Measurements from ENCODE around the gene TIMM13.

GRCh38 chr19:2427429-2428320, at the start of gene TIMM13:
- no peak for TF ChIP-seq CTCF (IDR thresholded peaks at IDR 0.05)
- TF ChIP-seq, protein P1, sequence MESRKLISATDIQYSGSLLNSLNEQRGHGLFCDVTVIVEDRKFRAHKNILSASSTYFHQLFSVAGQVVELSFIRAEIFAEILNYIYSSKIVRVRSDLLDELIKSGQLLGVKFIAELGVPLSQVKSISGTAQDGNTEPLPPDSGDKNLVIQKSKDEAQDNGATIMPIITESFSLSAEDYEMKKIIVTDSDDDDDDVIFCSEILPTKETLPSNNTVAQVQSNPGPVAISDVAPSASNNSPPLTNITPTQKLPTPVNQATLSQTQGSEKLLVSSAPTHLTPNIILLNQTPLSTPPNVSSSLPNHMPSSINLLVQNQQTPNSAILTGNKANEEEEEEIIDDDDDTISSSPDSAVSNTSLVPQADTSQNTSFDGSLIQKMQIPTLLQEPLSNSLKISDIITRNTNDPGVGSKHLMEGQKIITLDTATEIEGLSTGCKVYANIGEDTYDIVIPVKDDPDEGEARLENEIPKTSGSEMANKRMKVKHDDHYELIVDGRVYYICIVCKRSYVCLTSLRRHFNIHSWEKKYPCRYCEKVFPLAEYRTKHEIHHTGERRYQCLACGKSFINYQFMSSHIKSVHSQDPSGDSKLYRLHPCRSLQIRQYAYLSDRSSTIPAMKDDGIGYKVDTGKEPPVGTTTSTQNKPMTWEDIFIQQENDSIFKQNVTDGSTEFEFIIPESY (IDR thresholded peaks at IDR 0.05; ENCODE audit: borderline replicate concordance, low read depth): peak; percentile 49; the same call in 1 of the 2 replicates
- TF ChIP-seq EP300 (IDR thresholded peaks at IDR 0.05; ENCODE audit: borderline replicate concordance in 1 of 2, low read depth in 1 of 2, low read length in 1 of 2): peak in 1 of 2 experiments; percentile 21; a peak in 1 of 4 replicates
- peak; percentile 86 for TF ChIP-seq POLR2AphosphoS5 (IDR thresholded peaks at IDR 0.05; ENCODE audit: low read depth, low read length)
- no peak for TF ChIP-seq FOXJ3 (CRISPR knock-in tag; IDR thresholded peaks at IDR 0.05)
- TF ChIP-seq NRF1 (IDR thresholded peaks at IDR 0.05; ENCODE audit: low read depth, low read length): peak; percentile 94
- TF ChIP-seq TAF1 (IDR thresholded peaks at IDR 0.05; ENCODE audit: borderline replicate concordance, low read depth, low read length): peak; percentile 30; the same call in 1 of the 2 replicates

Data from SK-N-SH (cell line).